T-helper 1 cell treated with Interleukin-12 subunit alpha and Interleukin-12 subunit beta and Interleukin-4 antibody, amounts not matched to agents 30 μg/mL and 1 μg/mL, for 36 hours (primary cell): ENCODE results near the gene RAPGEF1.

Experiments used
- H3K27ac Mint-ChIP-seq: one replicate; pipeline ENCODE4 v1.8.0; 2021; ENCODE audit warnings: mild to moderate bottlenecking, mixed read lengths
- H3K27me3 Mint-ChIP-seq: one replicate; pipeline ENCODE4 v1.8.0; 2021; ENCODE audit warnings: low read depth, mixed read lengths
- H3K36me3 Mint-ChIP-seq: one replicate; pipeline ENCODE4 v1.8.0; 2021; ENCODE audit warnings: low read depth, mixed read lengths
- H3K4me1 Mint-ChIP-seq: one replicate; pipeline ENCODE4 v1.8.0; 2021; ENCODE audit warnings: low read depth, mixed read lengths
- H3K4me3 Mint-ChIP-seq: one replicate; pipeline ENCODE4 v1.8.0; 2021; ENCODE audit warnings: mild to moderate bottlenecking, moderate library complexity, mixed read lengths
- H3K9me3 Mint-ChIP-seq: one replicate; pipeline ENCODE4 v1.8.0; 2021; ENCODE audit warnings: mixed read lengths

The RAPGEF1 gene

GRCh38 chr9:131614340-131614915, 125.4 kb downstream of the RAPGEF1 start:
- no peak overlapping the region for H3K4me3 Mint-ChIP-seq
- peaks cover 49% of the 10 kb centered on the region for H3K36me3 Mint-ChIP-seq
- H3K4me1 Mint-ChIP-seq = peaks cover 6% of the 10 kb centered on the region
- no peaks in the 10 kb centered on the region for H3K9me3 Mint-ChIP-seq
- H3K27ac Mint-ChIP-seq = no peak overlapping the region
- no peaks in the 10 kb centered on the region for H3K27me3 Mint-ChIP-seq

- peaks cover 53% of the 10 kb centered on the region for H3K36me3 Mint-ChIP-seq
- H3K4me1 Mint-ChIP-seq = peaks cover 6% of the 10 kb centered on the region
- no peaks in the 10 kb centered on the region for H3K9me3 Mint-ChIP-seq
- no peak overlapping the region for H3K4me3 Mint-ChIP-seq
- no peaks in the 10 kb centered on the region for H3K27me3 Mint-ChIP-seq
- no peak overlapping the region for H3K27ac Mint-ChIP-seq
These were observed 126.0 kb downstream of the RAPGEF1 start for GRCh38 chr9:131613921-131614320.

DNA sequence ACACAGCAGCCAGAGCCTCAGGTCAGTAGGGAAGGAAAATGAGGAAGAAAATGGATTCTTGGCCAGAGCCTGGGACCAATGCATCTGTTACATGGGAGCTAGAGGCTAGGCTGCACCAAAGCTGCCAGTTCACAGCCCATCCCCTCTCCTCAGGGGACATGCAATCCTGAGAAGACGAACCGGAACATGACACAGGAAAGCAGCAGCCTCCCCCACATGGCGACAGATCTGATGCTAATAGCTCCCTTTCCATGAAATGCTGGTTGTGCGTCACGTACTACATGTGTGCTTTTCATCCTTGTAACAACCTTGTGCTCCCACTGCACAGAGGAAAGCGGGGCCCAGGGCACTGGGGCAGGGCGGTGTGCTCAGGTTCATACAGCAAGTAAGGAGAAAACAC, 127.0 kb downstream of the RAPGEF1 start:
- no peak overlapping the region for H3K4me3 Mint-ChIP-seq
- H3K27me3 Mint-ChIP-seq = no peaks in the 10 kb centered on the region
- H3K27ac Mint-ChIP-seq = peak overlapping the region; percentile 33
- no peaks in the 10 kb centered on the region for H3K9me3 Mint-ChIP-seq
- H3K36me3 Mint-ChIP-seq = peaks cover 45% of the 10 kb centered on the region
- H3K4me1 Mint-ChIP-seq = peaks cover 5% of the 10 kb centered on the region

DNA sequence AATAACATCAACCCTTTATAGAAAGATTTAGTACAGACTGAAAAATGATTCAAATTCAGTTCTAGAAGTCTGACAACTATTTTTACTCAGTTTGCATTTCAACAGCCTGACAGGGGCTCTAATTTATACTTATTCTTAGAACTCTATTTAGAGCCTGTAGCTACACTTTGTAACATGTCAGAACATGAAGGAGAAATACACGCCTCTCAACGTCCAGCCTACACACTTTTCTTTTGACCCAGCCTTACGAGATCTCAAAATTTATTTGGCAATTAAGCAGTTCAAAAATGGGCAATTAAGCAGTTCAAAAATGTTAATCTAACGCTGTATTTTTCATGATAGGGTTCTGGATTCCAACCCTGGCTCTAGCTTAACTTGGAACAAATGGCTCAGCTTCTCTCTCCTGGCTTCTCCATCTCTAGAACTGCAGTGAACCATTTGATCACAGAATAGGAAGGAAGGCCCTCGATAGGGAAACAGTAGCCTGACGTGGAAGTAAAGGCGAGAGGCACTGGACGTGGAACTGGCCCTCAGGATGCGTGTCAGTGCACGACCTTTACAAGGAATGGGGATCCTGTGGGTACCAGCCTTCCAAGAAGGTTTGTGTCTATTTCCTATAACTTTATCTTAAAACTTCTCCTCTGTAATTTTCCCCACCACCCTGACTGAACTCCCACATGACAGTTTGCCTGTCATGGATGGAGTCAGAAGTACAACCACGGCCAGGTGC, 128.1 kb downstream of the RAPGEF1 start:
- H3K27ac Mint-ChIP-seq = peak overlapping the region; percentile 41
- peaks cover 46% of the 10 kb centered on the region for H3K36me3 Mint-ChIP-seq
- H3K9me3 Mint-ChIP-seq = no peaks in the 10 kb centered on the region
- H3K4me1 Mint-ChIP-seq = peaks cover 4% of the 10 kb centered on the region
- H3K27me3 Mint-ChIP-seq = no peaks in the 10 kb centered on the region
- no peak overlapping the region for H3K4me3 Mint-ChIP-seq

DNA sequence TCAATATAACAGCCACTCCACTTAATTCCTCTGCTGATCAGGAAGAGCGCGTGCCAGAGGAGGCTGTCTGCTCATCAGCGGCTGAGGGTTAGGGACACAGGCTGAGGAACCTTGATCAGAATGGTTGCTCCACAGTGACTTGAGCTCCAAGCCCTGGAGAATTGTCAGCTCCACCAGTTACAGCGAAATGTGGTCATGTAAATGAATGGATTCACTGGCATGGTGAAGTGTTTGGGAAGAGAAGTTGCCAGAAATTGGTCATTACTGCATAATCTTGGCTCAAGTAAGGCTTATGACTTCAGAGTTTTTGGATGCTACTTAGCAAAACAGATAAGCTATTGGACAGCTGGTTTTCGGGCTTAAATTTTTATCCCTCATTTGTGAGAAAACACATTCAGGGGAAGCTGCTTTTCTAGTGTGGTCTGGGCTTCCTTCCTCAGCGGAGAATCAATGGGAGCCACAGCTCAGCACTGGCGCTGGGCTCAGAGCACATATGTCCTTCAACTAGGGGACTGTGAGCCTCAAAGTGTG, 129.6 kb downstream of the RAPGEF1 start:
- H3K27ac Mint-ChIP-seq = no peak overlapping the region
- H3K4me1 Mint-ChIP-seq = peaks cover 4% of the 10 kb centered on the region
- H3K4me3 Mint-ChIP-seq = no peak overlapping the region
- no peaks in the 10 kb centered on the region for H3K27me3 Mint-ChIP-seq
- H3K36me3 Mint-ChIP-seq = peaks cover 40% of the 10 kb centered on the region
- H3K9me3 Mint-ChIP-seq = no peaks in the 10 kb centered on the region

DNA sequence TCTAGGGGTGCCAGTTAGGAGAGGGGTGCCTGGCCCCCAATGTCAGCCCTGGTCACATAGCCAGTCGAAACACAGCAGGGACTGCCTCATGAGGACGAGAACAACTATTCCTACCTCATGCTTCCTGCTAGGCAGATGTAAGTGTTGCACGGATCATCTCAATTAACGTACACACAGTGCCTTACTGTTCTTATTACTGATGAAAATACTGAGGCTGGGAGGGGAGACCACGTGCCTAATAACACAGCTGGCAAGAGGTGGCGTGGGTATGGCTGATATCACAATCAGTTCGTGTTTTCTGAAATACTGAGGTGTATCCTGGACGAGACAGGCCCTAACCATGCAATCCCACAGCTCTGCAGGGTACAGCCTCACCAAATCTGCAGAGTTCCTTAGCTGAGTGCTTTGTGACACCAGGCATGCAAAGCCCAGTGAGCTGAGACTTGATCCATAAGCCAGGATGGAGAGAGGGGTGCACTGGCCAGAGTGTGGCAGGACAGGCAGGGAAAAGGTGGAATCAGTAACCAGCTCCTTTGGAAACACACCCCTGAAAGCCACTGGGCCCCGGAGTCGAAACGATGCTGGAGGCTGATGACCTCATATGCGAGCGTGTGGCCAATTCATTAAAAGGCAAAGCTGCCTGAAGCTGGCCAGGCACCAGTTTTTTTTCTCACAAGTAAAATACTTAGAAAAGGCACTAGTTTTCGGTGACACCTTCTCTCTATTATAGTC, 130.6 kb downstream of the RAPGEF1 start:
- Mint-ChIP-seq H3K4me1 (peaks cover 4% of the 10 kb centered on the region), H3K27ac (no peak overlapping the region), H3K9me3 (no peaks in the 10 kb centered on the region), H3K36me3 (peaks cover 42% of the 10 kb centered on the region), H3K4me3 (no peak overlapping the region), H3K27me3 (no peaks in the 10 kb centered on the region)

DNA sequence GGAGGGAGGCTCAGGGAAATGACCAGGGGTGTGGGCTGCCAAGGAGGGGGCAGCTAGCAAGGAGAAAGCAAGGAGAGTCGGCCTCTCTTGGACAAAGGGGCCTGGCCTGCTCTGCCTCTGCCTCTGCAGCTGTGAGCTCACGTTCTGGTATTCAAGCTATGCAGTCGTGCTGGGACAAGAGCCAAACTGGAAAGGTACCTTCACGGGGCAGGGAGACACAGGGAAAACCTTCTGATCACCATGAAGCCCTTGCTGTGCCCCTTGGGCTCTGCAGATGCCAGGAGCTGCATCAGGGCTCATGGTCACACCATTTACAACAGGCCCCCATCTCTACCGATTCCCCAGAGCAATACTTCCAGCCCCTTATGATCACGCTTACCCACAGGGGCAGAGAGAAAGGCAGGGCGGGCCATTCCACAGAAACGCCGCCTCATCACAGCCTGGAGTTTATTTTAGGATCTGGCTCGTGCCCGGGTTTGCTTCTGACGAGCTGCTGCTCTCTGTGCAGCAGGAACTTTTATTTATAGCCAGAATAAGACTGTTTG, 131.3 kb downstream of the RAPGEF1 start:
- H3K4me3 Mint-ChIP-seq = no peak overlapping the region
- no peaks in the 10 kb centered on the region for H3K27me3 Mint-ChIP-seq
- H3K9me3 Mint-ChIP-seq = no peaks in the 10 kb centered on the region
- peaks cover 36% of the 10 kb centered on the region for H3K36me3 Mint-ChIP-seq
- no peak overlapping the region for H3K27ac Mint-ChIP-seq
- H3K4me1 Mint-ChIP-seq = peaks cover 4% of the 10 kb centered on the region

GRCh38 chr9:131607591-131607990, 132.3 kb downstream of the RAPGEF1 start:
- Mint-ChIP-seq H3K27me3 (no peaks in the 10 kb centered on the region), H3K27ac (peak overlapping the region; percentile 57), H3K4me3 (no peak overlapping the region), H3K4me1 (peaks cover 4% of the 10 kb centered on the region), H3K36me3 (peaks cover 33% of the 10 kb centered on the region), H3K9me3 (no peaks in the 10 kb centered on the region)

DNA sequence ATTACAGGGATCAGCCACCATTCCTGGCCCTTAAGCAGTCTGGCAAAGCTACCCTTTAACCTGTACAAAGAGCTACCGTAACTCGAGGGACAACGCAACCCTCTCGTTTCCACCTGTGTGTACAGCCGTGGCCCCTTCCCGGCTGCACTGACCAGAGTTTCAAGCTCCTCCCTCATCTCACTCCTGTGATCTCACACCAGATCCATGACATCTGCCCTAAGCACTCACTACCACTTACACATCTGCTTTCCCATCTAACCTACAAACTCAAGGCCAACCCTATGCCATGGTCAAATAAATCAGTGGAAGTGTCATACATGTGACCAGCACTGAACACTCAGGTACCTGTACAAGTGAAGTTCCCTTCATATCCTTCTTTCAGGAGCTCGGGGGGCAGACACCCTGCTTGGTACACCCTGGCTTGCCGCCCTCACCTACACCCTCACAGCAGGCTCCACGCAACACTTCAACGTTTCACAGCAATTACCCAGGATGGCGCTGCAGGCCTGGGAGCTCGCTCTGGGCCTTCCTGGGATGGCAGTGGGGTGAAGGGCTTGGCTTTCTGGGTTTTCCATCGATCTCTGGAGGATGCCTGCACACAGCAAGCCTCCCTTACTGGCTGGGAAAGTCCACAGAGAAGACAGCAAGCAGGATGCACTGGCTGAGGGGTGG, 132.8 kb downstream of the RAPGEF1 start:
- no peaks in the 10 kb centered on the region for H3K27me3 Mint-ChIP-seq
- H3K9me3 Mint-ChIP-seq = no peaks in the 10 kb centered on the region
- peaks cover 4% of the 10 kb centered on the region for H3K4me1 Mint-ChIP-seq
- no peak overlapping the region for H3K27ac Mint-ChIP-seq
- H3K4me3 Mint-ChIP-seq = no peak overlapping the region
- peaks cover 36% of the 10 kb centered on the region for H3K36me3 Mint-ChIP-seq

DNA sequence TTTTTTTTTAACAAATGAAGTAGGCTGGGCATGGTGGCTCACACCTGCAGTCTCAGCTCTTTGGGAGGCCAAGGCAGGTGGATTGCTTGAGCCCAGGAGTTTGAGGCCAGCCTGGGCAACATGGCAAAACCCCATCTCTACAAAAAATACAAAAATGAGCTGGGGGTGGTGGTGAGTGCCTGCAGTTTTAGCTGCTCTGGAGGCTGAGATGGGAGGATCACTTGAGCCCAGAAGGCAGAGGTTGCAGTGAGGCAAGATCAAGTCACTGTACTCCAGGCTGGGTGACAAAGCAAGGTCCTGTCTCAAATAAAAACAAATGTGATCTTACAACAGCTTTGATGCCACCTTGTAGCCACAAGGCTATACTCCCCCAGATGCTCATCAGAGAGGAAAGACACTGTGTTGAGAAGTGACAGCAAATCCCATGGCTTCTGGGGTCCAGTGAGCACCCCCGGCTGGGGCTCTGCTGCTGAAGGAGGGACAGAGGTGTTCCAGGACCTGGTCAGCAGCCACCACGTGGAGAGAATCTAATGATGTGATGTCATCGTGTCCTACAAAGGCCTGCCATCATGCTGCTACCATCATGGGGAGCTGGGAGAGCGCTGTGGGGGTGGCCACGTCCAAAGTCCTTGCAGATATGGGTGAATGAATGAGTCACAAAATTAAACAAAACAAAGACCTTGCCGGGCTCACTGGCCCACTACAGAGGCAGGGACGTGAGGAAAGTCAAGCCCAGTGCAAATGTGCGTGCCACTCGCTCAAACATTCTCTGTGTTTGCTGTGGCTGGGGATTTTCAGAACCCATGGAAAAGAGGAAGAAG, 133.9 kb downstream of the RAPGEF1 start:
- no peaks in the 10 kb centered on the region for H3K27me3 Mint-ChIP-seq
- H3K4me1 Mint-ChIP-seq = no peaks in the 10 kb centered on the region
- H3K4me3 Mint-ChIP-seq = no peak overlapping the region
- peaks cover 38% of the 10 kb centered on the region for H3K36me3 Mint-ChIP-seq
- H3K27ac Mint-ChIP-seq = no peak overlapping the region
- H3K9me3 Mint-ChIP-seq = no peaks in the 10 kb centered on the region

DNA sequence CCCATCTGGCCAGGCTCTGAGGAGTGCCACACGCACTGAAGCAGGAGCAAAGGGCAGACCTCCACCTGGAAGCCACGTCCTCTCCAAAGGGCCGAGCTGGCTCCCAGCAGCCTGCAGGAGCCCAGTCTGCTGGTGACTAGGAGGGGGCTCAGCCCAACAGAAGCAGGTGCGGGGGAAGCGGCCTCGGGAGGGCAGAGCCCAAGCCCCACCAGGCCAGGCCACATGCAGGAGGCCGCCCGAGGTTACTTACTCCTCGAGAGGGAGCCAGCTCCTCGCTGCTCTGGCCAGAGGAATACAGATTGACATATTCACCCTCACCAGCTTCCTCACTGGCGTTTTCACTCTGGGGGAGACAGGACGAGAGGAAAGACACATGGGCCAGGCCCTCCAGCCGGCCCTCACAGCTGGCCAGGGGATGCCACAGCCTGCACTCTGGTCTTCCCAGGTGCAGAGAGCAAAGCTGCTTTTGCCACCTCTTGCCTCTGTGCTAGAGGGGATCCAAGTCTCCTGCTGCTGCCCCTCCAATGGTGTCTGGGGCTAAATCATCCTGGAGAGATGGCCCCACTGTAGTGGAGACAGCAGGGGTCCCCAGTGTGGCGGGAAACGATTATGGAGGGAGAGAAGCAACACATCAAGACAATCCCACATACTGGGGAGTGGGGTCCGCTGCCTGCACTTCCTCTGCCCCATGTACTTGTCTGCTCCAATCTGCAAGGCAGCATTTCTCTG, 136.0 kb downstream of the RAPGEF1 start:
- Mint-ChIP-seq H3K4me1 (no peaks in the 10 kb centered on the region), H3K27ac (no peak overlapping the region), H3K36me3 (peaks cover 37% of the 10 kb centered on the region), H3K4me3 (no peak overlapping the region), H3K27me3 (no peaks in the 10 kb centered on the region), H3K9me3 (no peaks in the 10 kb centered on the region)

GRCh38 chr9:131603199-131603598, 136.7 kb downstream of the RAPGEF1 start:
- H3K27me3 Mint-ChIP-seq = no peaks in the 10 kb centered on the region
- H3K9me3 Mint-ChIP-seq = no peaks in the 10 kb centered on the region
- no peak overlapping the region for H3K27ac Mint-ChIP-seq
- H3K4me3 Mint-ChIP-seq = no peak overlapping the region
- no peaks in the 10 kb centered on the region for H3K4me1 Mint-ChIP-seq
- H3K36me3 Mint-ChIP-seq = peaks cover 35% of the 10 kb centered on the region

GRCh38 chr9:131601683-131602181, 138.1 kb downstream of the RAPGEF1 start:
- Mint-ChIP-seq H3K9me3 (no peaks in the 10 kb centered on the region), H3K36me3 (peaks cover 29% of the 10 kb centered on the region), H3K27me3 (no peaks in the 10 kb centered on the region), H3K4me3 (no peak overlapping the region), H3K4me1 (no peaks in the 10 kb centered on the region), H3K27ac (no peak overlapping the region)
